Bronchial epithelial cell (primary cell): Measurements from ENCODE around the gene AFTPH. TPM values are rescaled to one million over a fixed set of nuclear protein-coding genes. Genes with fewer than 3 reads are reported as not detected.

Source experiments
- DNase-seq: peaks from one replicate; pipeline ENCODE4 v3.0.0-alpha.2; 2010; ENCODE audit warnings: low read depth
- FAIRE-seq: peaks from 2 replicates; lab custom pipeline; 2011; peaks lifted over from hg19 to GRCh38; lab: Jason Lieb, UNC
- H3K27me3 ChIP-seq: 2 replicates; pipeline ENCODE4 v1.5.1; 2011; ENCODE audit warnings: low read length; ENCODE audit not compliant: control insufficient read depth, insufficient read depth
- H3K36me3 ChIP-seq: 2 replicates; pipeline ENCODE4 v1.5.1; 2011; ENCODE audit warnings: low read length; ENCODE audit not compliant: control insufficient read depth, insufficient read depth
- H3K4me3 ChIP-seq: 2 replicates; pipeline ENCODE4 v1.5.1; 2011; ENCODE audit warnings: mild to moderate bottlenecking, low read depth, low read length, control low read depth
- CTCF ChIP-seq: IDR thresholded peaks from 2 replicates; pipeline ENCODE4 v1.5.1; 2011; ENCODE audit warnings: mild to moderate bottlenecking, moderate library complexity, low read length, control low read depth, inconsistent platforms; ENCODE audit not compliant: insufficient read depth, severe bottlenecking
- total RNA-seq: library from RNA; depleted of rRNA; stranded (reverse); fragments of >200 nt; gene quantifications from 2 replicates; pipeline ENCODE4 v1.2.1, GENCODE V29; 2014

AFTPH gene
- total RNA-seq, 1 donor from 2014 or later, result 56.3 TPM

GRCh38 chr2:64617631-64618151 is 93.6 kb downstream of the AFTPH start:
- no peak for TF ChIP-seq CTCF
- Histone ChIP-seq H3K4me3 (no peak overlapping the region), H3K27me3 (no peaks in the 10 kb centered on the region), H3K36me3 (no peaks in the 10 kb centered on the region)
- FAIRE-seq (no peak), DNase-seq (no peak)

GRCh38 chr2:64620661-64621060 is 96.5 kb downstream of the AFTPH start:
- TF ChIP-seq CTCF, result no peak
- no peaks in the 10 kb centered on the region for H3K36me3 ChIP-seq
- FAIRE-seq (no peak), DNase-seq (no peak)
- H3K27me3 ChIP-seq, result no peaks in the 10 kb centered on the region
- no peak overlapping the region for H3K4me3 ChIP-seq

- no peaks in the 10 kb centered on the region for H3K27me3 ChIP-seq
- H3K4me3 ChIP-seq, result no peak overlapping the region
- FAIRE-seq (no peak), DNase-seq (no peak)
- no peaks in the 10 kb centered on the region for H3K36me3 ChIP-seq
- TF ChIP-seq CTCF, result no peak
Observed at GRCh38 chr2:64622443-64623241, 98.5 kb downstream of the AFTPH start.

GRCh38 chr2:64623242-64623850 is 99.2 kb downstream of the AFTPH start:
- no peaks in the 10 kb centered on the region for H3K27me3 ChIP-seq
- FAIRE-seq, result no peak
- no peak for DNase-seq
- TF ChIP-seq CTCF, result no peak
- no peaks in the 10 kb centered on the region for H3K36me3 ChIP-seq
- H3K4me3 ChIP-seq, result no peak overlapping the region

- FAIRE-seq, result no peak
- H3K4me3 ChIP-seq, result no peak overlapping the region
- no peak for TF ChIP-seq CTCF
- H3K27me3 ChIP-seq, result no peaks in the 10 kb centered on the region
- H3K36me3 ChIP-seq, result no peaks in the 10 kb centered on the region
- no peak for DNase-seq
Observed at GRCh38 chr2:64624108-64624610, 100.0 kb downstream of the AFTPH start.
